LNCaP clone FGC (cell line): ENCODE results near the gene TRPM3.

Source experiments
- DNase-seq: peaks from one replicate; pipeline ENCODE4 v3.0.0-alpha.2; 2011; ENCODE audit warnings: low read depth
- H3K4me3 ChIP-seq: 2 replicates; pipeline ENCODE4 v1.5.1; 2011; ENCODE audit warnings: mild to moderate bottlenecking, low read depth, low read length, control low read depth
- CTCF ChIP-seq: IDR thresholded peaks from 2 replicates; pipeline ENCODE4 v1.5.1; 2012; ENCODE audit warnings: mild to moderate bottlenecking; ENCODE audit not compliant: control insufficient read depth, insufficient read depth; ENCODE audit errors: extremely low read depth

Gene TRPM3

GRCh38 chr9:70856411-70856810 is 265.0 kb downstream of the TRPM3 start:
- no peak for DNase-seq
- H3K4me3 ChIP-seq: no peak overlapping the region
- TF ChIP-seq CTCF: no peak

GRCh38 chr9:70852711-70853240 is 268.6 kb downstream of the TRPM3 start:
- no peak for TF ChIP-seq CTCF
- DNase-seq: no peak
- H3K4me3 ChIP-seq: no peak overlapping the region

- TF ChIP-seq CTCF: no peak
- no peak overlapping the region for H3K4me3 ChIP-seq
- no peak for DNase-seq
Measured at GRCh38 chr9:70840266-70840665, 281.2 kb downstream of the TRPM3 start.

- no peak for TF ChIP-seq CTCF
- DNase-seq: no peak
- H3K4me3 ChIP-seq: no peak overlapping the region
Measured at GRCh38 chr9:70835323-70835722, 286.1 kb downstream of the TRPM3 start.

- DNase-seq: no peak
- H3K4me3 ChIP-seq: no peak overlapping the region
- TF ChIP-seq CTCF: no peak
Measured at GRCh38 chr9:70832492-70832891, 288.9 kb downstream of the TRPM3 start.

GRCh38 chr9:70830618-70831017 is 290.8 kb downstream of the TRPM3 start:
- TF ChIP-seq CTCF: no peak
- DNase-seq: no peak
- H3K4me3 ChIP-seq: no peak overlapping the region

- no peak overlapping the region for H3K4me3 ChIP-seq
- DNase-seq: no peak
- TF ChIP-seq CTCF: no peak
Measured at GRCh38 chr9:70829591-70830265, 291.7 kb downstream of the TRPM3 start.
